Panc1 (cell line): ENCODE results near the gene LRCH1.

ENCODE experiments used
- CTCF ChIP-seq: fragments of 450-650 bp; IDR thresholded peaks from 2 replicates; pipeline ENCODE4 v1.5.1; 2017; ENCODE audit warnings: mild to moderate bottlenecking
- SIN3A ChIP-seq: IDR thresholded peaks from 2 replicates; pipeline ENCODE4 v1.6.1; 2012; ENCODE audit warnings: low read depth, mild to moderate bottlenecking, low read length, moderate library complexity, borderline replicate concordance; ENCODE audit not compliant: insufficient read depth
- TCF7L2 ChIP-seq: IDR thresholded peaks from 2 replicates; pipeline ENCODE4 v1.6.1; 2011; ENCODE audit warnings: mild to moderate bottlenecking, low read depth, low read length, inconsistent platforms

DNA sequence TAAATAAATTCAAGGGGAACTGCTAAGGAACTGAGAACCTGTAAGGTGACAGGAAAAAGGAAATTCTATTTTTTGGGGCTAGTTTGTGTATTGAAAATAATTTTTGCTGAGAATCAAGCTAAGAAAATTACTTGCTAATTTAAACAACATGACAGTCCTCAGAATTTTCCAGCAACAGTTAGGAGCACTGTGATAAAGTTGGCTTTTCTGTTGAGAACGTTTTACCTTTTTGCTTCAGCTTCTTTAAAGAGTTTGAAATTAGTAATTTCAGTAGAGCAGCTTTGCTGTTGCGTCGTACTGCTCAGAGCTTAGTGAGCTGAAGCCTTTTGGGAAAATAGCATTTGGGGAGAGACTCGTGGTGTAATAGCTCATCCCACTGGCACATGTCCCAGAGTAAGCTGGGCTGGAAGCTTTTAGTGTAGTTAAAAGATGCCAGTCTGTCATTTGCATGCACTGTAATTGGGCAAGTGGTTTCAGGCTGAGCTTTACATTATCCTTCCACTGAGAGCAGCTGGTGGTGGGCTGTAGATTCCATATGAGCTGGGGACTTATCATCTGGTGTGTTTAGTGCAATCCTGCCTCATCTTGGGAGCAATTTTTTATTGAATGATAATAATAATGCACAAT is 69.8 kb downstream of the LRCH1 start:
- TF ChIP-seq CTCF (no peak), TCF7L2 (no peak), SIN3A (no peak)
